Stimulated activated CD8-positive, alpha-beta memory T cell treated with anti-CD3 and anti-CD28 coated beads, Interleukin-12 subunit alpha, Interleukin-12 subunit beta, amount 100 ng/mL, for 1 hour (primary cell): ENCODE results near the gene TBCA.
"Not testable (repeated sequence)": the region's sequence is repeated elsewhere in the genome, so short reads cannot be mapped to it uniquely, and the experiment has no call there.

Experiments
- DNase-seq: peaks from one replicate; pipeline ENCODE4 v3.0.0-alpha.2; 2020; ENCODE audit warnings: low read depth

The TBCA gene

GRCh38 chr5:77772729-77773128 lies 3.4 kb downstream of the TBCA start:
- DNase-seq: no peak

DNA sequence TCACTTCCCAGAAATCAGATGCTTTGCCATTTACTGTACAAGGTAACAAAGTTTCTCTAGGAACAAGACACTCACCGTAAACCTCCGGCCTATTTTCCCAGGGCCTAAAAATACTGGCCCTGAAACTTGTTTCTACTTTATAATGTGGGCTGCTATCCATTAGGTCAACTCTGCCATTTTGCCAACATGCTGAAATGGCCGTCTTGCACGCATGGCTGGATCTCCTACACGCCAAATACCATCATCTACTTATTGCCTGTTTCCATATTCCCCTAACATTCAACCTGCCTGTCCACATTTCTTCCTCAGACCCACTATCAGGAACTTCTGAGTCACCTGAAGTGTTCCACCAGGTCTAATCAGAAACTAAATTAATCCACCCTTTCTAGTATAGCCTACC lies 4.7 kb downstream of the TBCA start:
- no peak for DNase-seq

GRCh38 chr5:77770293-77771005 lies 5.7 kb downstream of the TBCA start:
- no peak for DNase-seq

DNA sequence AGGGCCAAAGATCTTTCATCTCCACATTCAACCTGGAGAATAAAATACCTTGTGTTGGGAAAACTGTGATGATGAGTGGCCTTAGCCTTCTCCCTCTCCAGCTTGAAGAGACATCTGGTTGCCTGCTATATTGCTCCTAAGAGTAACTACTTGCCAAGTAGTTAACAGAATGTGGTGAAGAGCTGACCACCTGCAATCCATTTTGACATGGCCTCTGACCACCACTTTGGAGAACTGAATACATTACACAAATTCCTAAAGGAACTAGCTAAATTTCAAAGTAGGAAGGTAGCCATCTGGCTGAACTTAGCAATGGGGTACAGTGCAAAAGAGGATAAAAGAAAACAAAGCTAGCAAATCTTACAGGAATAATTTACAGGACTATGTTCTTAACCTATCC lies 7.2 kb downstream of the TBCA start:
- no peak for DNase-seq

DNA sequence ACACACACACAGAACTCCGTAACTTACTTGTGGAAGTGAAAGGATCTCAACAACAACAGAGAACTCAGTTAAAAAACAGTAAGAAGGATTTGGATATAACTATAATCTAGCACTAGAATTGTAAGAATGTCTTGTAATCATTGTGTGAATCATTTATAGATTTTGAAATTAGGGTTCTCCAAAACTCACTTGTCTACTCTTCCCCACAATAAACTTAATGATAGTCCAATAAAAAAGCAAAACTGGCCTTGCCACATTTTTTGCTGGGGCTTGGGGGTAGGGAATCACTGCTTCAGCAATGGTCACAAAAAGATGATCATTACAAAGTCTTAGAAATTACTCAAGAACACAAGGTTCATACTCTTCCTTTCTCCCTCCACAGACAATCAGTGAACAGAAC lies 8.8 kb downstream of the TBCA start:
- DNase-seq: no peak

DNA sequence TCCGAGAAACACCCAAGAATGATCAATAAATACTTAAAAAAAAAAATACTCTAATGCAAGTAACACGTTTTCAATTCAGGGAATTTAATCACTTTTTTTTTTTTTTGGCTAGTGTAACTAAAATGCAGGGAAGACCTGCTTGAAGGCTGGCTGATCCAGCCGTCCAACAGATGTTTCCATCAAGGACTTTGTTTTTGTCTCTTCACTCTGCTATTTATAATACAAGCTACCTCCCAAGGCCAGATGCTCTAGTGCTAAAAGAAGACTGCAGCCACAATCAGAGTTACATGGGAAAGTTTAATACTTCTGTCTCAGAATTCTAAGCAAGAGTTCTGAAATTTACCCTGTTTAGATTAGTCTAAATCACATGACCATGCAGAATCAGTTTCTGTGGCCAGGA lies 14.5 kb downstream of the TBCA start:
- no peak for DNase-seq

DNA sequence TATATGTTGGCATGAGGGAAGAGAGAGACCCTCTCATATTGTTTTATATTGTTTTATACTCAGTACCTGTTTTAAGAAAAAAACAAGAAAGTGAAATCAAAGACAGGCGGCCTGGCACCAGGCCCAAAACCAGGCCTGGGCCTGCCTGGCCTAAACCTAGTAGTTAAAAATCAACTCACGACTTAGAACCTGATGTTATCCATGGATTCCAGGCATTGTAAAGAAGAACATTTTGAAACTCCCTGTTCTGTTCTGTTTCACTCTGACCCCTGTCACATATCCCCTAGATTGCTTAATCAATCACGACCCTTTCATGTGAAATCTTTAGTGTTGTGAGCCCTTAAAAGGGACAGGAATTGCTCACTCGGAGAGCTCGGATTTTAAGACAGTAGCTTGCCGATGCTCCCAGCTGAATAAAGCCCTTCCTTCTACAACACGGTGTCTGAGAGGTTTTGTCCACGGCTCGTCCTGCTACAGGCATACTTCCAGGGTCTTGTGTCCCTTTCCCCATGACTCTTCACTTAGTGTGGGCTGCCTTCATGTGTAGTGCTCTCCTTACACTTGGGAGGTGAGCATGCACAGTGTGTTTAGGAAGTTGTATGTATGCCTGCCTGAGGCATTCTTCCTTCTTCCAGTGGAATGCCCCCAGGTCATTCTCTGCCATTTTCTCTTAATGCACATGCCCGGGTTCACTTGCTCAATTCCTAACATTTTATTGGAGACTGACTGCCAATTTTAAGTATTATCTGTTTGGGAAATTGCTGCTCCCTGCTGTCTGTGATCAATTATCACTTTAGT lies 17.8 kb downstream of the TBCA start:
- DNase-seq: no peak

DNA sequence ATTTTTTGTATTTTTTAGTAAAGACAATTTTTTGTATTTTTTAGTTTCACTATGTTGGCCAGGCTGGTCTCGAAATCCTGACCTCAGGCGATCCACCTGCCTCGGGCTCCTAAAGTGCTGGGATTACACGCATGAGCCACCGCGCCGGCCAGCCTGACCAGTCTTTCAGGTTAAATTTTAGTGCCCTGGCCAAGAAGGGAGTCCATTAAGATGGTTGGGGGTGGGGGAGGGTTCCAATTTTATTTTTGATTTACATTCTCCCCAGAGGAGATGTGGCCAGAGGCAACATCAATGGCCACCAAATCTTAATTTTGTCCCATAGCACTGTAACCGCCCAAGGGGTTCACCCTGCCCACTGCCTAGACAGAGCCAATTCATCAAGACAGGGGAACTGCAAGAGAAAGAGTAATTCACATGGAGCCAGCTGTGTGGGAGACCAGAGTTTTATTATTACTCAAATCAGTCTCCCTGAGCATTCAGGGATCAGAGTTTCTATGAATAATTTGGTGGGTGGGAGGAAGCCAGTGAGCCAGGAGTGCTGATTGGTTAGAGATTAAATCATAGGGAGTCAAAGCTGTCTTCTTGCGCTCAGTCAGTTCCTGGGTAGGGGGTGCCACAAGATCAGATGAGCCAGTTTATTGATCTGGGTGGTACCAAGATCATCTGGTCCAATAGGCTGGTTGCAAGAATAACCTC lies 24.7 kb downstream of the TBCA start:
- DNase-seq: no peak

DNA sequence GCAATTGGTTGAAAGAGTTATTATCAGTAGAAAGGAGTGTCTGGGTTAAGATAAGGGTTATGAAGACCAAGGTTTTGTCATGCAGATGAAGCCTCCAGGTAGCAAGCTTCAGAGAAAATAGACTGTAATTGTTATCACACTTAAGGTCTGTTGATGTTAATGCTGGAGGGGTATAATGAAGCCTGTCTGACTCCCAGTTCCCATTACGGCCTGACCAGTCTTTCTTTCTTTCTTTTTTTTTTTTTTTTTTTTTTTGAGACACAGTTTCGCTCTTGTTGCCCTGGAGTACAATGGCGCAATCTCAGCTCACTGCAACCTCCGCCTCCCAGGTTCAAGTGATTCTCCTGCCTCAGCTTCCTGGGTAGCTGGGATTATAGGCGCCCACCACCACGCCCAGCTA lies 25.2 kb downstream of the TBCA start:
- DNase-seq: not testable (repeated sequence)

DNA sequence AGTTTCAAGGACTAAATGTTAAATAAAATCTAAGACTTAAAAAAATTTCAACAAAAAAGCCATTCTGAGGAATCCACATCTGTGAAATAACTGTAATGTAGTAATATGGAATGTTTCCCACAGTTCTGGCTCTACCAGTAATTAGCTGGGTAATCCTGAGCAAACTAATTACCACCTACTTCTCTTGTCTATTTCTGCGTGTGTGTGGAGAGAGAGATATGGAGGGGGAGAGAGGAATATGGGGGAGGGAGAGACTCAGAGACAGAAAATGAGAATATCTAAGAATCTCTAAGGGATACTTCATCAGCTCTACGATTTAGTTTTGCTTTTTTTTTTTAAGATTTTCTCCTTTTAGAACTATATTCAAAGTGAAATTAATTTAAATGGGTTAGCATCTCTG lies 28.0 kb downstream of the TBCA start:
- DNase-seq: no peak

DNA sequence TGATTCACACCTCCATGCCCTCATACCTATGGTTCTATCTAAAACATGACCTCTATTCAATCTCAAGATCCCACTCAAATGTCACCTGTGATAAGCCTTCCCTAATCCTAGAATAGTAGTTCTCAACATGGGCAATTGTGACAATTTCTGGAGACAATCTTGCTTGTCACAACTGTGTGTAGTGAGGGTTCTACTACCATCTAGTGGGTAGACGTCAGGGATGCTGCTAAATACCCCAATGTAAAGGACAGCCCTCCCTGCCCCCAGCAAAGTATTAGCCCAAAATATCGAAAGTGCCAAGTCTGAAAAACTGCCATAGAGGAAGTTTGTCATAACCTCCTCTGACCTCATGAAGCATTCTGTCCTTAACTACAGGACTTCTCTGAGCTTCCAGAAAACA lies 32.0 kb downstream of the TBCA start:
- DNase-seq: no peak

- no peak for DNase-seq
Observed at GRCh38 chr5:77743181-77743580, 33.0 kb downstream of the TBCA start.

DNA sequence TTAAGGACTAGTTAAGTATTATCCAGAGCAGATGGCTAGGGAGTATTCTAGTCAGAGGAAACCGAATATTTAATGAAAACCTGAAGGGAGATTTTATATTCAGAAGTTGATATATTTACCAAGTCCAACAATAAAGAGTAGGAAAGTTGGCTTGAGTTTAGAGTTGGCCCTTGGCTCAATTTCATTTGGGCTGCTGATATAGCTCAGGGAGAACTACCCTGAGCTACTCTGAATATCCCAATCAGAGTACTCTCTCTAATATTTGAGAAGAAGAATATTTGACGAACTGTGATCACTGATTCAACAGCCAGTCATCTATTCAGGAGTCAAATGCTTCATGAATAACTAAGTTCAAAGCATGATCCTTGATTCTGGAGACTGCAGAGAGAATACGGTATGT lies 34.5 kb downstream of the TBCA start:
- no peak for DNase-seq

DNA sequence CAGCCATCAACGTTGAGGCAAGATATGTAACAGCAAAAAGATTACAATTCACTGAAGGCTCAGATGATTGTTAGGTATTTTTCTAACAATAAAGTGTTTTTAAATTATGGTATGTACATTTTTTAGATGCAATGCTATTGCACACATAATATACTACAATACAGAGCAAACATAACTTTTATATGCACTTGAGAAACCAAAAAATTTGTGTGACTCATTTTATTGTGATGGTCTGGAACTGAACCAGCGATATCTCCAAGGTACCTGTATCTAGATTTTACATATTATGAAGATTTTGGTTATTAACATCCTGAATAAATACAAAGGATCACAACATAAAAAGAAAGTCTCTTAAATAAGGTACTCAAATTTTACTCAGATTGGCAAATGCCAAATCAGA lies 41.3 kb downstream of the TBCA start:
- no peak for DNase-seq

- DNase-seq: no peak
Observed at GRCh38 chr5:77733130-77733529, 43.0 kb downstream of the TBCA start.

- DNase-seq: no peak
Observed at GRCh38 chr5:77727190-77727589, 48.9 kb downstream of the TBCA start.

GRCh38 chr5:77725616-77726015 lies 50.5 kb downstream of the TBCA start:
- DNase-seq: no peak

DNA sequence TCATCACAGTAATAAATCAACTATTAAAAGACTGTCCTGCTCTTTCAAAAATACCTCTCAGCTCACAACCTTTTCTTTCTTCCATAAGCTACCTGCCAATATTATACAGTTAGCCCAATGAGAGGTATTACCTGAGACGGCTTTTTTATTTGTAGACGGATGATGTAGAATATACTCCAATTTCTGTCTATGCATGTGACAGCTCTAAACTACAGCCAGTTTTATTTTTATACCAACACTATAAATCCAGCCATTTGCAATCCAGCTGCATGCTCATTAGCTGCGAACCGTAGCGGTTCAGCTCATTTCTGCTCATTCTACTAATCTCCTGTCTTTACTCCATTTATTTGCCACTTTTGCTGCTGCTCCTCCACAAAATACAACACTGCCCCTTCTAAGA lies 51.2 kb downstream of the TBCA start:
- no peak for DNase-seq

- DNase-seq: no peak
Observed at GRCh38 chr5:77719666-77720363, 56.3 kb downstream of the TBCA start.

GRCh38 chr5:77718934-77719610 lies 57.1 kb downstream of the TBCA start:
- no peak for DNase-seq

DNA sequence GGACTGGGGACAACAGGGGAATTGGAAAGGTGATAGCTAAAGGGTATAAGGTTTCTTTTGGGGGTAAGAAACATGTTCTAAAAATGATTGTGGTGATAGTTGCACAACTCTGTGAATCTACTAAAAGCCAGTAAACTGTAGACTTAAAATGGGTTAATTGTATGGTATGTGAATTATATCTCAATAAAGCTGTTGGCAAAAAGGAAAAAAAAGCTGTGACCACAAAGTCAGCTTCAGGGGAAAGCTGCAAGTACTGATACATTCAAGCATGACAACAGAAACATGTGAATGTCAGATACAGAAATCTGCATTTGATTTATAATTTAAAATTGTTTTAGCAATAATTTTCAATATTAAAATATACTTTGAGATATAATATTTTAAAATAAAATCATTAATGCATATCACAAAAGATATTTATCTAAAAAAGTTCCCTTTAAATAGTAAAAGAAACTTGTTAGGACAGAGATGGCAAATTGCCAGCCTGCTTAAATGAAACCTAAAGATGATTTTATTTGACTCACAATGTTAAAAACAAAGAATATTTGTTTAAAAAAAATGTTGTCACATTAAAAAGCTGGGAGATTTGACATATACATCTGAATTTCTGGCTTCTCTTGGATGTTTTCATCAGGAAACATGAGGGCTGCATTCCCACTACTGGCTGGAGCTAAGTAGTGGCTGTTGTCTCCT lies 66.0 kb downstream of the TBCA start:
- no peak for DNase-seq
